ENCODE measurements around the gene ADGRG6.

GRCh38 chr6:142285235-142286087, 16.3 kb upstream of the ADGRG6 start:
- TF ChIP-seq E2F6 (IDR thresholded peaks at IDR 0.05) (no peak), SP1 (IDR thresholded peaks at IDR 0.05; ENCODE audit: low read depth, low read length) (no peak)

Data from H1 (cell line).